Activated CD4-positive, alpha-beta T cell treated with anti-CD3 and anti-CD28 coated beads, Interleukin-2, amount 50 U/mL, for 24 hours (primary cell): ENCODE results near the gene GTF3C2.

Experiments
- DNase-seq, 2 donors: peaks; one replicate each; pipeline ENCODE4 v3.0.0-alpha.2; 2020; ENCODE audit warnings: low read depth in 1 of 2, low spot score in 1 of 2

Gene GTF3C2, protein sequence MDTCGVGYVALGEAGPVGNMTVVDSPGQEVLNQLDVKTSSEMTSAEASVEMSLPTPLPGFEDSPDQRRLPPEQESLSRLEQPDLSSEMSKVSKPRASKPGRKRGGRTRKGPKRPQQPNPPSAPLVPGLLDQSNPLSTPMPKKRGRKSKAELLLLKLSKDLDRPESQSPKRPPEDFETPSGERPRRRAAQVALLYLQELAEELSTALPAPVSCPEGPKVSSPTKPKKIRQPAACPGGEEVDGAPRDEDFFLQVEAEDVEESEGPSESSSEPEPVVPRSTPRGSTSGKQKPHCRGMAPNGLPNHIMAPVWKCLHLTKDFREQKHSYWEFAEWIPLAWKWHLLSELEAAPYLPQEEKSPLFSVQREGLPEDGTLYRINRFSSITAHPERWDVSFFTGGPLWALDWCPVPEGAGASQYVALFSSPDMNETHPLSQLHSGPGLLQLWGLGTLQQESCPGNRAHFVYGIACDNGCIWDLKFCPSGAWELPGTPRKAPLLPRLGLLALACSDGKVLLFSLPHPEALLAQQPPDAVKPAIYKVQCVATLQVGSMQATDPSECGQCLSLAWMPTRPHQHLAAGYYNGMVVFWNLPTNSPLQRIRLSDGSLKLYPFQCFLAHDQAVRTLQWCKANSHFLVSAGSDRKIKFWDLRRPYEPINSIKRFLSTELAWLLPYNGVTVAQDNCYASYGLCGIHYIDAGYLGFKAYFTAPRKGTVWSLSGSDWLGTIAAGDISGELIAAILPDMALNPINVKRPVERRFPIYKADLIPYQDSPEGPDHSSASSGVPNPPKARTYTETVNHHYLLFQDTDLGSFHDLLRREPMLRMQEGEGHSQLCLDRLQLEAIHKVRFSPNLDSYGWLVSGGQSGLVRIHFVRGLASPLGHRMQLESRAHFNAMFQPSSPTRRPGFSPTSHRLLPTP

DNA sequence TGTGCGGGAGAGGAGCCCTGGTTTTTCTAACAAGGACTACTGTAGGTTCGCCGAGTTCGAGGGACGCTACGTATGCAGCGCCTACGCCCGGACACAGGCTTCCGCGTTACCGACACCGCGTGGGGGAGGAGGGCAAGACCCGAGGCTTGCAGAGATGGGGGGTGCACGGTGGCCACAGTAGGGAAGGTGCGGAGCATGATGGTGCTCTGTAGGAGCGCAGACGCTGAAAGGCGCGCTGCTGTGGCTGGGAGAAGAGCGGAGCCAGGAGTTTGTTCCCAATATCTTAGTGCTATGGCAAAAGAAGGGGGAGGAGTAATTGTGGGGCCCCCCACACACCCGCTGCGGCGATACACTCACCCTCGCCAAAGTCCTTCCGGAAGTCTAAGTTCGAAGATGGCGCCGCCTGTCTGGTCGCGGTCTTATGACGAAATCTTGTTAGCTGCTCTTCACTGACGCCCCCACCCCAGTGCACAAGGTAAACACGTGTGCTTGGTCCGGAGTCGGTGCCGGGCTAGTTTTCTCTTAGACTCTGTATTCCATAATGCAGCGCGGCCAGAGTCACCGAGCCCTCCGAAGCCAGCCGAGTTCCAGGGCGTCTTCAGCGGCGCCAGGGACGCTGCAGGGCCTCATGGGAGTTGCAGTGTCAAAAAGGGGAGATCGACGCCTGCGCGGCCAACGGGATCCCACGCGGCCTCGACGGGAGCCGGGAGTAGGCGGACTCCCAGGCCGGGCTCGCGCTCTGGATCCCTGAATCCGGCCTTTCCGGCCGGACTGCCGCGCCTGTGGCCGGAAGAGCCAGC, at the start of gene GTF3C2:
Gene GTF3C2 (minus strand): TSS at position 383 of the 800 bp plus-strand sequence. CDS start 13,210 bp downstream, outside the sequence.
- DNase-seq = peak; percentile 82 to 93

DNA sequence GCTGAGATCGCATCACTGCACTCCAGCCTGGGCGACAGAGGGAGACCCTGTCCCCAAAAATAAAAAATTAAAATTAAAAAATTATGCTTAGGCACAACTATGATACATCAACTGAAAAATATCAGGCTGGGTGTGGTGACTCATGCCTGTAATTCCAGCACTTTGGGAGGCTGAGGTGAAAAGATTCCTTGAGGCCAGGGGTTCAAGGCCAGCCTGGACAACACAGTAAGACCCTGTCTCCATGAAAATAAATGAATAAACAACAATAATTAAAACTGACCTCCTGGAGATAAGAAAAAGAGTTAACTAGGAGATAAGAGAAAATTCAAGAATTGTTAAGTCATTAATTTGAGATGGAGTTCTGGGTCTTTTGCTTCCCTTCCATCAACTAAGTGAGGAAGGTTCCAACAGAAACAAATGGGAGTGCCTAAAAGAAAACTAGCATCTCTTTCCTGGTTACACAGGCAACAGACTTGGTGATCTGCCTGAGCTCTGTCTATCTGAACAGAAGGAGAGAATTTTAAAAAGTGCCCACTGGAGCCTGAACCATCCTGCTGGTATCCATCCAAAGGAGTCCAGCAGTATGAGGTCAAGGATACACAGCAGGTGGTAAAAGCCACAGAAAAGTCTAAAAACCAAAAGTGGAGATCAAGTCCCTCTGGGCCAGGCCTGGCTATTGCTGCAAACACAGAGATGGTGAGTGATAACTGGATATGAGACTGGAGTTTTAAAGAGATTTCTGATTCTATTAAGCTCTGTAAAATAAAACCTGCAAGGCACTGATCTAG, 44.0 kb upstream of the GTF3C2 start:
- DNase-seq = no peak

DNA sequence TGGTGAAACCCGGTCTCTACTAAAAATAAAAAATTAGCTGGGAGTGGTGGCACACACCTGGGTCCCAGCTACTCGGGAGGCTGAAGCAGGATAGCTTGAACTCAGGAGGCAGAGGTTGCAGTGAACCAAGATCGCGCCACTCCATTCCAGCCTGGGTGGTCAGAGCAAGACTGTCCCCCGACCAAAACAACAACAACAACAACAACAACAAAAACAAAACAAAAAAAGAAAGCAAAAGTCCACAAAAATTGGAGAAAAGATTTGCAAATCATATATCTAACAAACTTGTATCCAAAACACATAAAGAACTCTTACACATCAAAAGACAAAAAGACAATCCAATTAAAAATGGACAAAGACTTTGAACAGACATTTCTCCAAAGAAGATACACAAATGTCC, 42.4 kb upstream of the GTF3C2 start:
- no peak for DNase-seq

DNA sequence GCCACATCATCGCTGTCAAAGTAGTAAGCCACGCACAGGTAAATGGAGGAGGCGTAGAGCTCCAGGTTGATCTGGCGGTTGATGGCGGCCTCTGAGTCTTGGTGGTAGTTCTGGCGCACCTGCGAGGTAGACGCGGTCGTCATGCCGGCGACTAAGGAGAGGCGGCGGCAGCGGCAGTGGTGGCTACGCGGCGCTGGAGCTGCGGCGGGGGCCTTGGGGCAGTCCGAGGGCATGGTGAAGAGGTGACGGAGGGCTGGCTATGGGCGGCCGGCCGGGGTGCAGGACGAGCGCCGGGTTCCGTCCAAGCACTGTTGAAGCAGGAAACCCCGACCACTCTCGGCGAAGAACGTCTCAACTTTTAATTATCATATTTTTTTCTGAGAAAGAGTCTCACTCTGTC, 36.7 kb upstream of the GTF3C2 start:
- no peak for DNase-seq

DNA sequence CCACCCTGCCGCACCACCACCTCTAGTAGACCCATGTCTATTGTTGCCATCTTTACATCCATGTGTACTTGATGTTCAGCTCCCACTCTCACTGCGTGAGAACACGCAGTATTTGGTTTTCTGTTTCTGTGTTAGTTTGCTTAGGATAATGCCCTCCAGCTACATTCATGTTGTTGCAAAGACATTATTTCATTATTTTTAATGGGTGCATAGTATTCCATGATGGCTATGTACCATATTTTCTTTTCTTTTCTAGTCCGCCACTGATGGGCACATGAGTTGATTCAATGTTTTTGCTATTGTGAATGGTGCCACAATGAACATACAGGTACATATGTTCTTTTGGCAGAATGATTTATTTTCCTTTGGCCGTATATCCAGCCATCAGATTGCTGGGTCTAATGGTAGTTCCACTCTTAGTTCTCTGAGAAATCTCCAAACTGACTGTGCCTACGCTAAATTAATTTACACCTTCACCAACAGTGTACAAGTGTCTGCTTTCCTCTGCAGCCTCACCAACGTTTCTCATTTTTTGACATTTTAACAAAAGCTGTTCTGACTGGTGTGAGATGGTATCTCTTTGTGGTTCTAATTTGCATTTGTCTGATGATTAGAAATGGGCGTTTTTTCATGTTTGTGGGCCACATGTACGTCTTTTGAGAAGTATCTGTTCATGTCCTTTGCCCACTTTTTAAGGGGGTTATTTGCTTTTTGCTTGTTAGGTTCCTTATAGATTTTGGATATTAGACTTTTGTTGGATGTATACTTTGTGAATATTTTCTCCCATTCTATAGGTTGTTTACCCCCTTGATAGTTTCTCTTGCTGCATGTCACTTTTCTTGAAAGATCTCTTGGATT, 34.5 kb upstream of the GTF3C2 start:
- no peak for DNase-seq

DNA sequence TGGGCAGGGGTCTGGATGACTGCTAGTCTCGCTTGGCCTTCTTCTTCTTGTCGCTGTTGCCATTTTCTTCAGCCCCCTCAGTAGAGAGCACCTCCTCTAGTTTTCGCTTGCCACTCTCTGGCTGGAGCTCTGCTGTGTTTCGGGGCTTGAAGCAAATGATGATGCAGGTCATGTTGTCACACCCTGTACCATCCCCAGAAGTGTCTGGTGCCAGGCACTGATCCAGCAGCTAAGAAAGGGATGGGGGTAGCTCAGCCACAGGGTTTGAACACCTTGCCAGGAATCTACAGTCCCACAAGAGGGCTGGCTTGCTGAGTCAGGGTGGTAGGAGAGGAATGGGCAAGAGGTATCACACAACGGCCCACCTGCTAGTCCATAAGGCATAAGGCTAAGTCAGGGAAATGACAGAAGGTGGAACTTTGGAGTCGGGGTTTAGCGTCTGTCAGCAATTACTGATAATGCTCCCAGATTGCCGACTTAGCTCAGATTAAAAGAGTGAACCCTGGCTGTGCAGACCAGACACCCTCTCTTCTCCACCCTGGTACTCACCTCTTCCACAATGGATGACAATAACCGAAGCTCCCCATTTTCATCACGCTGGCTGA, 25.1 kb upstream of the GTF3C2 start:
- no peak for DNase-seq

DNA sequence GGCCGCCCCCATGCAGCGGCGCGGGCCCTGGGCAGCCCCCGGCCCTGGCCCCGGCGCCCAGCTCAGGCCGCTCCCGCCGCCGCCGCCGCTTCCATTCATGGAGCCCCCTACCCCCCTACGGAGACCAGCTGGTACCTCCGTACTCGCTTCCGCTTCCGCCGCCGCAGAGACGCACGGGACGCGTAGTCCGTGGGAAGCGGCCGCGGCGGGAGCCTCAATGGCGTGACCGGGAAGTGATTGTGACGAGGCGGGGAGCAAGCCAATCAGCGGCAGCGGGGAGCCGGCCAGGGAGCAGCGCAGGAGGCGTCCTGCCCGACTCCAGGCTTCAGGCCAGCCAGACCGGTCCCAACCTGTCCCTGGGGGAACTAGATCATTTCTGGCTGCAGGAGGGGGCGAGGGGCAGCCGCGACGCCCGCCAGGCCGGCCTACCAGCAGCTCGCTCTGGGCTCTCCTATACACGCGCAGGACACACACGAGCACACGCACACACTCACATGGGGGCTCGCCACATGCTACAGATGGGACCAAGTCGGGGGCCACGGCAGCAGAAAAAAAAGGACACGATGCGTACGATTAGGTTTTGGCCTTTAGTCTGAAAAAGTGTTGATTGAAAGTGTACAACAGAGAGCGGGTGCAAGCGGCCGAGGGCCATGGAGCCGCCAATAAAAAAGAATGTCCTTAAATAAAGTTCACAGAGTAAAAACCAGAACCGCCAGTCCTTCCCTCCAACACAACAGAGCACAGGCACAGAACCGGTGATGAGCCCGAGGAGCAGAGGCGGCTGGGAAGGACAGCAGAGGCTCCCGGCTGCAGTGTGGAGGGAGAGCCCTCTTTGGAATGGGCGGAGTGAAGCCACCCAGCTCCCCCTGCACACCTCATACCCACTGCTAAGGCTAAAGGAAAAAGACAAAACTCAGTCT, 24.3 kb upstream of the GTF3C2 start, which contains the start of gene ZNF513:
Gene ZNF513 (minus strand): TSS at position 109 of the 920 bp plus-strand sequence. CDS start 208 bp downstream, outside the sequence.
- peak; percentile 79 to 86 for DNase-seq

DNA sequence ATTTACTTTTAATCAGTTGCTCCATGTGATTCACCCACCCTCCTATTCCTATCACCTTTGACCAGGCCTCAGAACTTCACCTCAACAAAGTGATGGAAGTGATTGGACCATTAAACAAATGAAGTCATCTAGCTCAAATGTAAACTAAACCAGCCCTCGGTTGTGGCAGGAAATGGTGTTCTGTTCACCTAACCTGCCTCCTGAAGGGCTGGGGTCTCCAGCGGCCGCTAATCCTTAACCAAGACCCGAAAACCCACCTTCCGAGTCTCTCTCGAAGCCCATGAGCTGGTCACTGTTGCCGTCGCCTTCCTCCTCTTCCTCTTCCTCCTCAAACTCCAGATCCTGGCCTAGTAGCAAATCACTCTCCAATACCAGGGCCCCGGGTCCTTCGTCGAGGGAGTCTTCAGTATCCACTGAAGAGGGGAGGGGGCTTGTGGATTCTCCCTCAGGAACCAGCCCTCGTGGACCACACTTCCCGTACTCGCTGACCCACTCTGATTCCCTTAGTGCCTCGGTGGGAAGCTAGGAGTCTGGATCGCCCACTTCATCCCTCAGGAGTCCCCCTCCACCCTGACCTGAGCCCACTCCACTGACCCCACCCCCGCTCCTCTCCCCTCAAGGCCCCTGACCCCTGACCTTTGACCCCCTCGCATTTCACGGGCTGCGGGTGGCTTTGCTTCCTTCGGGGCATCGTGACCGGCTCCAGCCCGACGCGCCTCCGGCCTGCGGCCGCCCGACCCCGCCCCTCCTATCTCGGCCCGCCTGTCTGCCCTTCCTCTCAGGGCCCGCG, 23.5 kb upstream of the GTF3C2 start:
- DNase-seq = no peak

DNA sequence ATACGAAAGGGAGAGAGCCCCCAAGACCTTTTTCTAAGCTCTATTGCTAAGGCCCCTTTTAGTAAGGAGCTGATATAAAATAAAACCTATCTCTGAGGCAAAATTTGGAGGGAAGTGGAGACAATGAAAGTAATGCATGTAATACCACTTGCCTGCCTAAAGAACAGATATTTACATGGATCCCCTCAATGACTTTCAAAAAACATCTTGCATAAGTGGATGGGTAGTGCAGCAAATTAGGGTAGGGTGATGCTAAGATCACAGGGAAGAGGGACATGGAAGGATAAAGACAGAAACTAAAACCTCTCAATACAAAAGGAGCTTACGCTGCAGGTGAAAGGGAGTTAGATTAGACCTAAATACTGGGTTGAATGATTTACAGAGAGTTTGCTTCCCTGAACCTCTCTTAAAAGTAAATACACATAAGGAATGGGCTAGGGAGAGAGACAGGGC, 22.8 kb upstream of the GTF3C2 start:
- no peak for DNase-seq

DNA sequence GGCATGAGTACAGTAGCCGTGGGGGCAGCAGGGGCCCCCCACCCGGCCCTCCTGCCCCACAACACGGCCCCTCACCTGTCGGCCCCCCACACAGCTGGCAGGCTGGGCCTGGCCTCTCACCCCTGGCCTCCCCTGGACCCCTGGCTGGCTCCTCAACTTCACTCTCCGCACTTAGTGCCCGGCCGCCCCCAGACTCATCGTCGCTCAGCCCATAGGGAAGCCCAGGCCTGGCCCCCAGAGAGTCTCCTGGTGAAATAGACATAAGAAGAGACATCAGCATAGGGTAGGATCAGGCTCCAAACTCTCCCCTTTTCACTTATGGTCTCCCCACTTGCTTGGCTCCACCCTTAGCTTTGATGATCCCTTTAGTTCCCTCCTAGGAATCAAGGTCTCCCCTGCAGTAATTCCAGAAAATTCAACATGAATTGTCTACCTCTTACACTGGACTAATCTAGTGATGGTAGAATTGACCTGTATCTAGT, 22.3 kb upstream of the GTF3C2 start:
- no peak for DNase-seq

DNA sequence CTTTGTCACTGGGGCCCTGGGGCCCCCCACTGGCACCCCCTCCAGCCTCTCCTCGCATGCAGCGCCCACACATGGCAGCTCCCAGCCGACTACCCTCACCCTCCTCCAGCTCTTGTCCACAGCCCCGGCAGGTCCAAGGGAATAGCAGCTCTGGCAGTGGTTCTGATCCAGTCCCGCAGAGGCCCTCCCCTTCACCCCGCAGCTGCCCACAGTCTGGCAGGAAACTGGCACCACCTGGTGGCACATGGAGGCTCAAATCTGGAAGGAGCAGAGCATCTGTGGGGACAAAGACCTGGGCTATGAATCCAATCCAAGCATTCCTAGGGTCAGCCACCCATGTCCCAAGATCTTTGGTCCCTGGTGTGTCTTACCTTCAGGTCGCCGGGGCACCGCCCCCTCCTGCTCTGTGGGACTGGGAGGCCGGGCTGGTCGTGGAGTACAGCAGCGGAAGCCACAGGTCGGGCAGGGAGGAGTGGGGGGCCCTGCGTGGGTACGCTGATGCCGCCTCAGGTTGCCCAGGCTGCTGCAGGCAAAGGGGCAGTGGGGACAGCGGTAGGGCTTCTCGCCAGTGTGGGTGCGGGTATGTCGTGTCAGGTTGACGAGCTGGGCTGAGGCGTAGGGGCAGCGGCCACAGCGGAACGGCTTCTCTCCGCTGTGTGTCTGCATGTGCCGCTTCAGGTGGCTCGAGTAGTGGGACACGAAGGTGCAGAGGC, 21.7 kb upstream of the GTF3C2 start:
- no peak for DNase-seq

DNA sequence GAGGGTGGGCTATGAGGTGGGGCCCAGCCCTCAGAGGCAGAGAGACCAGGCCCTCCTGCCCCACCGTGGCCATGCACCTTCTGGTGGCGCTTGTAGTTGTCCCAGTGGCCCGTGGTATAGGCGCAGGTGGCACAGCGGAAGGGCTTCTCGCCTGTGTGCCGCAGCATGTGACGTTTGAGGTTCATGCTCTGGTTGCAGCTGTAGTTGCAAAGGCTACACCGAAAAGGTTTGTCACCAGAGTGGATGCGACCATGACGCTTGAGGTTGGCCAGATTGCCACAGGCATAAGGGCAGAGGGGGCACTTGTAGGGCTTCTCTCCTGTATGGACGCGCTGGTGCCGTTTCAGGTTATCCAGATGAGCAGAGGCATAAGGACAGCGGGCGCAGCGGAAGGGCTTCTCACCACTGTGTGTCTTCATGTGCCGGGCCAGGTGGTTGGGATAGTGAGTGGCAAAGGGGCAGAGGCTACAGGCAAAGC, 21.1 kb upstream of the GTF3C2 start:
- no peak for DNase-seq

DNA sequence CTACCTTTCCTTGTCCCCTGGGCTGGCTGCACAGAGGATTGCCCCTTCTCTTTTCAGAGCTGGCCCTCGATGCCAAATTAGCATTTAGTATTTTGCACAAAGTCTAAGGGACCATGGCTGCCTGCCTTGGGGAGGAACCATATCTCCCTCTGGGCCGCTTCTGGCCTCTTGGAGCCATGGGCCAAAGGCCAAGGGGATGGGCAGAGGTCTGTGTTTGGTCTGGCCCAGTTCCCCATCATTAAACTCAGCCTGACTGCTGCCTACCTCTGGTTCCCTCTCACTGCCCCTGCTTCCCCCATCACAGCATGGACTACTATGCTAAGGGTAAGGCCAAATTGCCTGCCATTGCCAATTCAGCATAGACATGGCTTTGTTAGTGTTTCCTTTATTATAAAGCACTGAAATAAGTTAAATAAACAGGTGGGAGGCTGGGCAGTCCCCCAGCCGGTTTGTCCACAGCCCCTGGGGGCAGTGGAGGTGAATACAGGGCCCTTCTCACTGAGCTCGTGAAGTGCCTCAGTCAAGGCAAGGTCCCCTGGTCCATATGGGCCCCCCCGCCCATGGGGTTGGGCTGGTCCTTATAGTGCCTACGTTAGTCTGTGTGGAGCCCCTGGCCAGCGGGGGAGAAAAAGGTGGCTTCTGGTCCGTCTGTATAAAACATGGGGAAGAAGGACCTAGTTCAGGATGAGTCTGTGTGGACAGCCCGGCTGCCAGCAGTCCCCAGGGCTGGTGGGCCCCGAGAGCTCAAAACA, 20.5 kb upstream of the GTF3C2 start:
- DNase-seq = no peak

DNA sequence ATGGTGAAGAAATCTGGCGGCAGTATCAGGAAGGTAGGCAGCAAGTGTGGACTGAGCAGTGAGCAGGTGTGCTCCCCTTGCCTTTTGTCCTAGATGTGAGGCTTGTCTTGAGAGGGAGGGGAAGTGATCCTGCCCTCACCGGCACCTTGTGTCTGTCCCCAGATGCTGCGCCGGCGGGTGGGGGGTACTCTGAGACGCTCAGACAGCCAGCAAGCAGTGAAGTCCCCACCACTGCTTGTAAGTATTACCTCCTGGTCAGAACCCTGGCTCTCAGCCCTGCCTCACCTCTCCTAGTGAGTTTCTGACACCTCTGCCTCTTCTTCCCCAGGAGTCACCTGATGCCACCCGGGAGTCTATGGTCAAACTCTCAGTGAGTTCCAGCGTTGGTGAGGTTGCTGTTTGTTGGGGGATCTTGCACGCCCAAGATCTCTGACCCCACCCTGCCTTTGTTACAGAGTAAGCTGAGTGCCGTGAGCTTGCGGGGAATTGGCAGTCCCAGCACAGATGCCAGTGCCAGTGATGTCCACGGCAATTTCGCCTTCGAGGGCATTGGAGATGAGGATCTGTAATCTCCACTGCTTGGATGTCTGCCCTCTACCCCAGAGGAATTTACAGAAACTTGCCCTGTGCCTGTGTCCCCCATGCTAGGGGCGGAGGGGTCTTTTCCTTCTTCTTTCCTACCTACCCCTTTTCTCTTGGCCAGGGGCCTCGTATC, 19.7 kb upstream of the GTF3C2 start:
- no peak for DNase-seq
